ENCODE results near the gene CDH23. TPM values are rescaled to one million over a fixed set of nuclear protein-coding genes. Genes with fewer than 3 reads are reported as not detected.

Gene CDH23
- total and polyA plus RNA-seq, 2 experiments from 2014 or later, result 0.08 TPM; not detected in 1

DNA sequence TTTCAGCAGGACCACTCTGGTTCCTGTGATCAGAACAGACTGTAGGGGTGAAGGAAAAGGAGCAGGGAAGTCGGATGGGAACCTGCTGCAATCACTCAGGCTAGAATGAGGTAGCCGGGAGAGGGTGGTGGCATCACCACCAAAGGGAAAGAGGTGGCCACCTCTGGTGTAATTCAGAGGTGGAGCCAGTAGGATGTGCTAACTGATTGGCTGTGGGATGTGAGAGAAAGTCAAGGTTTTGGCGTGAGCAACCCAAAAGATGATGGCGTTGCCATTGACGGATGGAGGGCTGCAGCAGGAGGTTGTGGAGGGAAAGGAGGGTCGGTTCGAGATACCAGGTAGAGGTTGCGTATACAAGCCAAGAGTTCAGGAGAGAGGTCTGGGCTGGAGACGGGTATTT is 384.0 kb downstream of the CDH23 start:
- WGBS, 2 experiments (ENCODE audit: low coverage in 1 of 2, low lambda C conversion rate in 2 of 2, missing lambda C conversion rate in 2 of 2), result 79 to 80% methylated on average over 9 of the region's 9 CpGs
- DNase-seq, result no peak
- Histone ChIP-seq H3K9me3 (ENCODE audit: low read depth) (no peaks in the 10 kb centered on the region), H3K27ac (no peak overlapping the region), H3K4me1 (ENCODE audit: insufficient read depth) (no peaks in the 10 kb centered on the region), H2AFZ (no peak overlapping the region), H3K27me3 (replicated peaks; ENCODE audit: insufficient read depth) (no peaks in the 10 kb centered on the region; the same call in 1 of the 2 replicates), H3K4me2 (ENCODE audit: unreplicated experiment) (no peak overlapping the region), H3F3A (ENCODE audit: insufficient read depth) (no peaks in the 10 kb centered on the region), H3K9me2 (ENCODE audit: insufficient read depth) (no peaks in the 10 kb centered on the region), H4K20me1 (ENCODE audit: insufficient read depth) (no peaks in the 10 kb centered on the region), H3K79me2 (ENCODE audit: insufficient read depth) (no peaks in the 10 kb centered on the region), H3K4me3 (no peak overlapping the region), H3K36me3 (ENCODE audit: low read depth) (no peaks in the 10 kb centered on the region), H3K9ac (no peak overlapping the region)
- in situ Hi-C loops (cut with MboI), result no loop called here
- TF ChIP-seq EZH2phosphoT487 (IDR thresholded peaks at IDR 0.05; ENCODE audit: insufficient read depth, low read depth) (no peak), EZH2 (IDR thresholded peaks at IDR 0.05; ENCODE audit: insufficient read depth, poor library complexity, severe bottlenecking) (no peak)

DNA sequence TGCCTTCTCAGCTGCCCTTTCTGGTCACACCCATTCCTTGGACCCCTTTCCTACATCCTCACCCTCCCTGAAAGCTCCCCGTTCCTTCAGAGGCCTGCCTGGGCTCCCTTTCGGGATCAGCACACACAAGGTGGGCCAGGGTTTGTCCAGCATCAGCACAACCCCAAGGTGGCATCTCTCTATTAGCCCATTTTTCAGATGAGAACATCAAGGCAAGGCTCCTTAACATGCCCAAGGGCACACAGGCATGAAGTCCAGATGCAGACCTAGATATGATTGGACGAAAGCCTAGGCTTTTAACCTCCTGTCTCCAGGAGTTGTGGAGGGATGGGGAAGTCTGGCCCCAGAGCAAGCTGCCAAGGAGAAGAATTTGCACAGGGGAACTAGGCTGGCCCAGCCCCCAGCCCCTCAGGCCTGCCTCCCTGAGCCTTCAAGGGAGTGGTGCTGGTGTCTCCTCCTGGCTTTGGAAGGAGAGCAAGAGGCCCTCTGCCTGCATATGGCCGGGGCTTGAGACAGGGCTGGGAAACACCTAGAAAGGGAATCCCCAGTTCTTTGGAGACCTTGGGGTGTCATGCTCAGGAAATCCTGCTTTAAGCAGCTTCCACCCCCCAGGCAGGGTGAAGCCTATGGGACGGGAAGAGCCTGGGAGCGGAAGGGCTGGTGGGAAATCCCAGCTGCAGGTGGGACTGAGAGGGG is 385.6 kb downstream of the CDH23 start:
- 52 to 54% methylated on average over 6 of the region's 6 CpGs for WGBS, 2 experiments (ENCODE audit: low coverage in 1 of 2, low lambda C conversion rate in 2 of 2, missing lambda C conversion rate in 2 of 2)
- Histone ChIP-seq H3K9me2 (ENCODE audit: insufficient read depth) (no peaks in the 10 kb centered on the region), H3K9ac (no peak overlapping the region), H3F3A (ENCODE audit: insufficient read depth) (no peaks in the 10 kb centered on the region), H3K9me3 (ENCODE audit: low read depth) (no peaks in the 10 kb centered on the region), H4K20me1 (ENCODE audit: insufficient read depth) (no peaks in the 10 kb centered on the region), H2AFZ (no peak overlapping the region), H3K36me3 (ENCODE audit: low read depth) (no peaks in the 10 kb centered on the region), H3K79me2 (ENCODE audit: insufficient read depth) (no peaks in the 10 kb centered on the region), H3K4me3 (no peak overlapping the region), H3K27ac (no peak overlapping the region), H3K4me2 (ENCODE audit: unreplicated experiment) (no peak overlapping the region), H3K27me3 (replicated peaks; ENCODE audit: insufficient read depth) (peaks cover 4% of the 10 kb centered on the region; the same call in 1 of the 2 replicates), H3K4me1 (ENCODE audit: insufficient read depth) (no peaks in the 10 kb centered on the region)
- no peak for TF ChIP-seq EZH2 (IDR thresholded peaks at IDR 0.05; ENCODE audit: insufficient read depth, poor library complexity, severe bottlenecking)
- no peak for TF ChIP-seq EZH2phosphoT487 (IDR thresholded peaks at IDR 0.05; ENCODE audit: insufficient read depth, low read depth)
- in situ Hi-C loops (cut with MboI), result no loop called here
- no peak for DNase-seq

DNA sequence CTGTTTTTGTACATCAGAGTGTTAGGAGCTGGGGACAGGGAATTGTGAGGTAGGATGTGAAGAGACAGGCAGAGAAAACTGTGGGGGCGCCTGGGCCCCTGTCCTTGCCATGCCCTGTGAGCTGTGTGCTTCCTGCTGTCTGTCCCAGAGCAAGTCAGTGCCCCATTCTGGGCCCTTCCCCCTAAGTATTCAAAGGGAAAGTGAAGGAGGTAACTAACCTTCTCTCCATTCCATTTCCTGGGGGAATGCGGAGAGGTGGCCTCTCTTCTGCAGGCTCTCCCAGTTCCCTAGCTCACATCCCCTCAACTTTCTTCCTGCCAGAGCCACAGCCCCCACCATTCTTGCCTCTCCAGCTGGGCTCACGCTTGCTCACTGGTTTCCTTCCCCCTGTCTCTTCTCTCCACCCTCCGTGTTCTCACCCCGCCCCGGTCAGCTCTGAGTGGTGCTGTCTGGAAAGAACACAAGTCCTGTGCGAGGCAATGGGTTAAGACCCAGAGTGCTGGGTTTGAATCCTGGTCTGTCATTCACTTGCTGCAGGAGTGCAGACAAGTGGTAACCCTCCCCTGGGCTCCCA is 386.3 kb downstream of the CDH23 start:
- H3K79me2 ChIP-seq (ENCODE audit: insufficient read depth), result no peaks in the 10 kb centered on the region
- H3K27ac ChIP-seq, result no peak overlapping the region
- H2AFZ ChIP-seq, result no peak overlapping the region
- H3K27me3 ChIP-seq (replicated peaks; ENCODE audit: insufficient read depth), result peaks cover 10% of the 10 kb centered on the region; the same call in 1 of the 2 replicates
- 53 to 57% methylated on average over 7 of the region's 7 CpGs for WGBS, 2 experiments (ENCODE audit: low coverage in 1 of 2, low lambda C conversion rate in 2 of 2, missing lambda C conversion rate in 2 of 2)
- H3K36me3 ChIP-seq (ENCODE audit: low read depth), result no peaks in the 10 kb centered on the region
- no peak overlapping the region for H3K4me3 ChIP-seq
- no peaks in the 10 kb centered on the region for H3F3A ChIP-seq (ENCODE audit: insufficient read depth)
- H3K9me2 ChIP-seq (ENCODE audit: insufficient read depth), result no peaks in the 10 kb centered on the region
- H4K20me1 ChIP-seq (ENCODE audit: insufficient read depth), result no peaks in the 10 kb centered on the region
- H3K4me1 ChIP-seq (ENCODE audit: insufficient read depth), result no peaks in the 10 kb centered on the region
- H3K9me3 ChIP-seq (ENCODE audit: low read depth), result no peaks in the 10 kb centered on the region
- no peak overlapping the region for H3K4me2 ChIP-seq (ENCODE audit: unreplicated experiment)
- DNase-seq, result no peak
- no peak overlapping the region for H3K9ac ChIP-seq
- in situ Hi-C loops (cut with MboI), result no loop called here
- TF ChIP-seq EZH2phosphoT487 (IDR thresholded peaks at IDR 0.05; ENCODE audit: insufficient read depth, low read depth) (no peak), EZH2 (IDR thresholded peaks at IDR 0.05; ENCODE audit: insufficient read depth, poor library complexity, severe bottlenecking) (no peak)

DNA sequence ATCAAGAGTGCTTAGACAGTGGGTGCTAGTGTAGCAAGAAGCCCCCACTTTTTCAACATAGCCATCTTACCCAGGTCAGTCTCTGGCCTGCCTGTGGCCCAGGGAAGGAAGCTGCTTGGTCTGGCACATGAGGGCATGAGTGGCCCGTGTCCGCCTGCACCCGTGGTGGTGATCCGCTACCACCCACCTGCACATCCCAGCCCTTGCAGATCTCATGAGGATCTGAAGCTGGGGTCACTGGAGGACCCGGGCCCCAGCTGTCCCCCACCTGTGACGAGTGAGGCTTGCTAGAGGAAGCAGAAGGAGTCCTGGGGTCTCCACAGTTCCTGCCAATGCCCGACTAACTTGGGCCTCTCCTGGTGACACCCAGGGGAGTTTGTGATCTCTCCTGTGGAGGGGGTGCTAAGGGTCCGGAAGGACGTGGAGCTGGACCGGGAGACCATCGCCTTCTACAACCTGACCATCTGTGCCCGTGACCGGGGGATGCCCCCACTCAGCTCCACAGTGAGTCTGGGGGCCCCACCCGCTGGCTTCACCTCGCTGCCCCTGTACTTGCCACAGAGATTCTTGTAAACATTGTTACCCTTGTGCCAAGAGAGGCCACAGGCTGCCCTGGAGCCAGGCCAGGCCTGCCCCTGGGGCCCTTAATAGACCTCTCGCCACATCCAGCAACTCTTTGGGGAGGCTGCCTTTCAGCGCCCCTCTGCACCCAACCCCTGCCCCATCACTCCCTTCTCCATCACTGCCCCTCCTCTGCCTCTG is 387.4 kb downstream of the CDH23 start:
- no peak overlapping the region for H3K4me3 ChIP-seq
- no peak overlapping the region for H3K9ac ChIP-seq
- H3K27me3 ChIP-seq (replicated peaks; ENCODE audit: insufficient read depth), result peaks cover 10% of the 10 kb centered on the region; the same call in 1 of the 2 replicates
- no peaks in the 10 kb centered on the region for H3F3A ChIP-seq (ENCODE audit: insufficient read depth)
- no peaks in the 10 kb centered on the region for H3K9me3 ChIP-seq (ENCODE audit: low read depth)
- H3K4me2 ChIP-seq (ENCODE audit: unreplicated experiment), result no peak overlapping the region
- no peaks in the 10 kb centered on the region for H3K9me2 ChIP-seq (ENCODE audit: insufficient read depth)
- WGBS, 2 experiments (ENCODE audit: low coverage in 1 of 2, low lambda C conversion rate in 2 of 2, missing lambda C conversion rate in 2 of 2), result 63 to 67% methylated on average over 17 of the region's 17 CpGs
- H3K27ac ChIP-seq, result no peak overlapping the region
- H3K36me3 ChIP-seq (ENCODE audit: low read depth), result no peaks in the 10 kb centered on the region
- H3K4me1 ChIP-seq (ENCODE audit: insufficient read depth), result no peaks in the 10 kb centered on the region
- DNase-seq, result no peak
- in situ Hi-C loops (cut with MboI), result no loop called here
- H4K20me1 ChIP-seq (ENCODE audit: insufficient read depth), result no peaks in the 10 kb centered on the region
- no peak for TF ChIP-seq EZH2phosphoT487 (IDR thresholded peaks at IDR 0.05; ENCODE audit: insufficient read depth, low read depth)
- no peak for TF ChIP-seq EZH2 (IDR thresholded peaks at IDR 0.05; ENCODE audit: insufficient read depth, poor library complexity, severe bottlenecking)
- no peak overlapping the region for H2AFZ ChIP-seq
- no peaks in the 10 kb centered on the region for H3K79me2 ChIP-seq (ENCODE audit: insufficient read depth)

All from GM23248 (cell line).